HS-27A (cell line): ENCODE results near the gene KCTD18.

ENCODE experiments used
- DNase-seq: peaks from one replicate; pipeline ENCODE4 v3.0.0-alpha.2; 2012; ENCODE audit warnings: low read depth, missing footprints

KCTD18 gene

GRCh38 chr2:200454927-200455801 is 54.7 kb downstream of the KCTD18 start:
- peak; percentile 31 for DNase-seq

GRCh38 chr2:200453853-200454534 is 55.9 kb downstream of the KCTD18 start:
- DNase-seq, result no peak

- no peak for DNase-seq
Measured at GRCh38 chr2:200453142-200453852, 56.6 kb downstream of the KCTD18 start.

- no peak for DNase-seq
Measured at GRCh38 chr2:200452377-200452776, 57.5 kb downstream of the KCTD18 start.

GRCh38 chr2:200451511-200451910 is 58.4 kb downstream of the KCTD18 start:
- no peak for DNase-seq

- no peak for DNase-seq
Measured at GRCh38 chr2:200450288-200450687, 59.6 kb downstream of the KCTD18 start.

- no peak for DNase-seq
Measured at GRCh38 chr2:200449149-200449548, 60.7 kb downstream of the KCTD18 start.

GRCh38 chr2:200448455-200448854 is 61.4 kb downstream of the KCTD18 start:
- no peak for DNase-seq

GRCh38 chr2:200447139-200447855 is 62.6 kb downstream of the KCTD18 start:
- no peak for DNase-seq

- no peak for DNase-seq
Measured at GRCh38 chr2:200446612-200447011, 63.3 kb downstream of the KCTD18 start.

GRCh38 chr2:200445284-200445683 is 64.6 kb downstream of the KCTD18 start:
- DNase-seq, result no peak

- no peak for DNase-seq
Measured at GRCh38 chr2:200444530-200444929, 65.3 kb downstream of the KCTD18 start.

- DNase-seq, result no peak
Measured at GRCh38 chr2:200443916-200444315, 66.0 kb downstream of the KCTD18 start.

- DNase-seq, result no peak
Measured at GRCh38 chr2:200443376-200443775, 66.5 kb downstream of the KCTD18 start.

- DNase-seq, result no peak
Measured at GRCh38 chr2:200442471-200442870, 67.4 kb downstream of the KCTD18 start.

- no peak for DNase-seq
Measured at GRCh38 chr2:200439981-200440380, 69.9 kb downstream of the KCTD18 start.
